Epithelial cell of proximal tubule (primary cell): ENCODE results near the gene MRPS35. TPM values are rescaled to one million over a fixed set of nuclear protein-coding genes. Genes with fewer than 3 reads are reported as not detected.
"Not testable (repeated sequence)": the region's sequence is repeated elsewhere in the genome, so short reads cannot be mapped to it uniquely, and the experiment has no call there.

Experiments used
- DNase-seq: peaks from one replicate; pipeline ENCODE4 v3.0.0-alpha.2; 2011; ENCODE audit warnings: low read depth
- H3K4me3 ChIP-seq: 2 replicates; pipeline ENCODE4 v1.5.1; 2011; ENCODE audit warnings: low read depth, mild to moderate bottlenecking, low read length
- CTCF ChIP-seq: conservative IDR thresholded peaks from 2 replicates; pipeline ENCODE4 v1.5.1; 2012; ENCODE audit warnings: low read depth, mild to moderate bottlenecking, low read length
- total RNA-seq: library from RNA; depleted of rRNA; stranded (reverse); fragments of >200 nt; gene quantifications from 2 replicates; pipeline ENCODE4 v1.2.3, GENCODE V29; 2015

Gene MRPS35
- total RNA-seq, 1 donor from 2014 or later: 64.8 TPM

DNA sequence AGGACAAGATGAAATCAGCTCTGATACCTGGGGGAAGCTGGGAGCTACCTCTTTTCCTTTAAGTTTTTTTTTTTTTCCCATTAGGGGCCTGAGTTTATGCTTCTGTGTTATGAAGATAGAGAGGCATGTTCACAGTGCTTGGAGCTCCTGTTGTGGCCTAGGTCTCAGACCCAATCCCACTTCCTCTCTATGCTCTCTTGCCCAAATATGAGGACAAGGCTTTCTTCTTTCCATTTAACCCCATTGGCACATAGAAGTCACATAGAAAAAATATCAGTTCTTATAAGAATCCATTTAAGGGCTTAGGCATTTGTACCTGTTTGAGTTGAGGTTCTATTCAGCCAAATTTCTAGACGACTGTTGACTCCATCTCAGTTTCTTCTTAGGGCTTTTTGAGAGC lies 12.6 kb downstream of the MRPS35 start:
- no peak for TF ChIP-seq CTCF
- no peak for DNase-seq
- H3K4me3 ChIP-seq: no peak overlapping the region

GRCh38 chr12:27730097-27730588 lies 19.5 kb downstream of the MRPS35 start:
- H3K4me3 ChIP-seq: no peak overlapping the region
- TF ChIP-seq CTCF: no peak
- no peak for DNase-seq

DNA sequence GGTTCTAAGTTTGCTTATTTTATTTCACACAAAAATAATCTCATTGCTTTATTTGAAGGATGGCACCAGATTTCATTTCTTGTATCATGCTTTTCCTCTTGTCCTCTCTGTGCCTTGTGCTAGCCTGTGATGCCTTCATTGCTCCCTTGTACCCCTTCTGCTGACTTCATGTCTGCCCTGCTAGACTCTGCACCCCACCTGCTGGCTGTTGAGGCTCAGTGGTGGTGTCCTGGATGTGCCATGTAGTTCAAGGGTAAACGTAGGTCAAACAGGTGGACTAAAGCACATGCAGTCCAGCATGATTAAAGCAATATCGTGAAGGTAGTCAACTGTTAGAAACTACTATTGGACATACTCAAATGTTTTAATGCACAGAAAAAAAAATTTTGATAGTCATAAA lies 21.6 kb downstream of the MRPS35 start:
- H3K4me3 ChIP-seq: no peak overlapping the region
- no peak for DNase-seq
- peak; percentile 63 for TF ChIP-seq CTCF

GRCh38 chr12:27733052-27733656 lies 22.5 kb downstream of the MRPS35 start:
- no peak for DNase-seq
- TF ChIP-seq CTCF: peak; percentile 95
- no peak overlapping the region for H3K4me3 ChIP-seq

DNA sequence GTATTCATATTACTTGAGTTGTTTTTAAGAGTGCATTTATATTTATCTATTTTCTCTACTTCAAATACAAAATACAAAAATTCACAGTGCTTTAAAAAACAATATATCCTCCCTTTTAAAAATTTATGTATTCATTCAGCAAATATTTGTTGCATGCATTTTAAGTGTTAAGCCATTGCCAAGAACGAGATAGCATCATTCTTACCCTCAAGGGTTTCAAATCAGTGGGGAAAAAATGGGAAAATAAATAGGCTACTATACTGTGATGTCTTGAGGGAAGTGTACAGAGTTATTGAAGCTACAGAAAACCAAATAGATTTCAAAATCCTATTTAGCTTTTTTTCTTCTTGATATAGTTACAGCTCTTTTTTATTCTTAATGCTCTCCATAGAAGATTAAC lies 23.2 kb downstream of the MRPS35 start:
- TF ChIP-seq CTCF: no peak
- no peak for DNase-seq
- no peak overlapping the region for H3K4me3 ChIP-seq

- DNase-seq, H3K4me3 ChIP-seq: not testable (repeated sequence)
Measured at GRCh38 chr12:27734321-27734720, 23.7 kb downstream of the MRPS35 start.

DNA sequence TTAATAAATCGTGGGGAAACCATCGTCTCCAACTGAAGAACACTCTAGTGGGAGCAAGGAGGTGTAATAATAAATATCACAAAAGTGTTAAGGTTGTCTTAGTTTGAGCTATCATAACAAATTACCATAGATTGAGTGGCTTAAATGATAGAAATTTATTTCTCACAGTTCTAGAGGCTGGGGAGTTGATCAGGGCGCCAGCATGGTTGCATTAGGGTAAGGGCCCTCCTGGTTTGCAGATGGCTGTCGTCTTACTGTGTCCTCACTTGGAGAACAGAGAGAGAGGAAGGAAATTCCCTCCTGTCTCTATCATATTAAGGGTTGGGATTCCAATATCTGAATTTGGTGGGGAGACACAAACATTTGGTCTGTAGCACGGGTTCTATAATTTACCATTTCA lies 33.0 kb downstream of the MRPS35 start:
- no peak for DNase-seq
- no peak overlapping the region for H3K4me3 ChIP-seq
- no peak for TF ChIP-seq CTCF

DNA sequence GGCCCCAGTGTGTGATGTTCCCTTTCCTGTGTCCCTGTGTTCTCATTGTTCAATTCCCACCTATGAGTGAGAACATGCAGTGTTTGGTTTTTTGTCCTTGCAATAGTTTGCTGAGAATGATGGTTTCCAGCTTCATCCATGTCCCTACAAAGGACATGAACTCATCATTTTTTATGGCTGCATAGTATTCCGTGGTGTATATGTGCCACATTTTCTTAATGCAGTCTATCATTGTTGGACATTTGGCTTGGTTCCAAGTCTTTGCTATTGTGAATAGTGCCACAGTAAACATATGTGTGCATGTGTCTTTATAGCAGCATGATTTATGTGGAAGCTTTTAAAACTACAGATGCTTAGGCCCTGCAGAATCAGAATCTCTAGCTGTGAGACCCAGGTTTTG lies 35.1 kb downstream of the MRPS35 start:
- not testable (repeated sequence) for H3K4me3 ChIP-seq, DNase-seq
